B cell (primary cell): Measurements from ENCODE around the gene RAD51B. TPM values are rescaled to one million over a fixed set of nuclear protein-coding genes. Genes with fewer than 3 reads are reported as not detected.

Source experiments
- ATAC-seq: fragments of 200-7000 bp; cut with Tn5 transposase; one replicate; pipeline ENCODE4 v1.10.0; 2021; ENCODE audit warnings: low read depth, mild to moderate bottlenecking, moderate number of reproducible peaks, moderate library complexity
- CTCF ChIA-PET: fragments of 350-600 bp; sonication (Branson Sonifier 250); formaldehyde crosslinking; loops from one replicate; lab custom pipeline; 2021; ENCODE audit warnings: antibody characterized with exemption, inconsistent platforms; lab: Charles Lee
- POLR2A ChIA-PET: fragments of 350-600 bp; sonication (Branson Sonifier 250); formaldehyde crosslinking; loops from one replicate; lab custom pipeline; 2021; ENCODE audit warnings: antibody characterized with exemption; lab: Charles Lee
- DNase-seq: peaks from one replicate; pipeline ENCODE4 v3.0.0; 2013
- H2AFZ ChIP-seq: 2 replicates; pipeline ENCODE4 v1.6.1; 2012; ENCODE audit warnings: mild to moderate bottlenecking, low read depth, low read length; ENCODE audit not compliant: insufficient read depth, poor library complexity, severe bottlenecking
- H3K27ac ChIP-seq, 2 donors: 1 replicate in 1 of 2; 2 replicates in 1 of 2; pipeline ENCODE4 v1.5.1; 2012 to 2013; ENCODE audit warnings: low read length in 2 of 2, mild to moderate bottlenecking in 2 of 2, moderate library complexity in 1 of 2
- H3K27me3 ChIP-seq, 4 experiments: fragments of 200-600 bp in 1 of 4; sonication (generic) in 1 of 4; replicated peaks in 1 of 4; 1 replicate in 2 of 4; 2 replicates in 2 of 4; pipeline versions ENCODE4 v1.6.1 to v1.7.0; 2013 to 2016; ENCODE audit warnings: low read length in 3 of 4, mild to moderate bottlenecking in 2 of 4, mixed read lengths in 1 of 4, moderate library complexity in 1 of 4; ENCODE audit not compliant: insufficient read depth in 4 of 4, control insufficient read depth in 3 of 4; ENCODE audit errors: control extremely low read depth in 1 of 4
- H3K36me3 ChIP-seq, 2 experiments: replicated peaks in 1 of 2; 1 replicate in 1 of 2; 2 replicates in 1 of 2; pipeline versions ENCODE4 v1.6.1 to v1.7.1; 2013; ENCODE audit warnings: low read length in 1 of 2; ENCODE audit not compliant: insufficient read depth in 2 of 2, control insufficient read depth in 1 of 2; ENCODE audit errors: control extremely low read depth in 1 of 2, extremely low read depth in 1 of 2
- H3K4me1 ChIP-seq, 2 donors: fragments of 200-600 bp in 1 of 2; sonication (generic) in 1 of 2; 1 replicate in 1 of 2; 2 replicates in 1 of 2; pipeline versions ENCODE4 v1.5.1 to v1.6.1; 2013 to 2017; ENCODE audit warnings: low read length in 2 of 2; ENCODE audit not compliant: control insufficient read depth in 2 of 2, insufficient read depth in 2 of 2
- H3K4me2 ChIP-seq: replicated peaks from 2 replicates; pipeline ENCODE3; 2012; ENCODE audit warnings: mild to moderate bottlenecking, low read depth, low read length; ENCODE audit not compliant: poor library complexity, severe bottlenecking
- H3K4me3 ChIP-seq, 5 experiments: fragments of 200-600 bp in 1 of 5; sonication (generic) in 1 of 5; 1 replicate in 3 of 5; 2 replicates in 2 of 5; pipeline versions ENCODE4 v1.5.1 to v1.7.0; 2011 to 2016; ENCODE audit warnings: low read length in 4 of 5, mild to moderate bottlenecking in 4 of 5, low read depth in 2 of 5, control low read depth in 1 of 5, moderate library complexity in 1 of 5; ENCODE audit not compliant: insufficient read depth in 1 of 5; ENCODE audit errors: control extremely low read depth in 1 of 5, extremely low read depth in 1 of 5
- H3K79me2 ChIP-seq: fragments of 200-600 bp; sonication (generic); one replicate; pipeline ENCODE4 v1.6.0; 2016; ENCODE audit warnings: low read length; ENCODE audit not compliant: control insufficient read depth, insufficient read depth
- H3K9ac ChIP-seq: fragments of 200-600 bp; sonication (generic); 2 replicates; pipeline ENCODE4 v1.6.1; 2017; ENCODE audit warnings: mild to moderate bottlenecking, low read length, moderate library complexity
- H3K9me3 ChIP-seq, 3 donors: one replicate each; pipeline versions ENCODE4 v1.6.1 to v1.7.1; 2013; ENCODE audit warnings: low read length in 2 of 3; ENCODE audit not compliant: control insufficient read depth in 2 of 3, insufficient read depth in 1 of 3; ENCODE audit errors: control extremely low read depth in 1 of 3
- H4K20me1 ChIP-seq: 2 replicates; pipeline ENCODE4 v1.6.0; 2012; ENCODE audit warnings: mild to moderate bottlenecking, low read length; ENCODE audit not compliant: insufficient read depth, control insufficient read depth, poor library complexity, severe bottlenecking
- H3K27ac Mint-ChIP-seq: one replicate; pipeline ENCODE4 v1.8.0; 2021; ENCODE audit warnings: mixed read lengths
- H3K27me3 Mint-ChIP-seq: one replicate; pipeline ENCODE4 v1.8.0; 2021; ENCODE audit warnings: mixed read lengths
- H3K4me1 Mint-ChIP-seq: one replicate; pipeline ENCODE4 v1.8.0; 2021; ENCODE audit warnings: mixed read lengths
- H3K4me3 Mint-ChIP-seq: one replicate; pipeline ENCODE4 v1.8.0; 2021; ENCODE audit warnings: mixed read lengths
- H3K9me3 Mint-ChIP-seq: one replicate; pipeline ENCODE4 v1.8.0; 2022; ENCODE audit warnings: mixed read lengths; ENCODE audit not compliant: insufficient read depth
- CTCF ChIP-seq: fragments of 200-600 bp; IDR thresholded peaks from one replicate; pipeline ENCODE4 v1.8.0; 2022; ENCODE audit warnings: antibody characterized with exemption, mild to moderate bottlenecking
- EZH2 ChIP-seq: IDR thresholded peaks from 2 replicates; pipeline ENCODE4 v1.6.1; 2012; ENCODE audit warnings: borderline replicate concordance, low read depth, mild to moderate bottlenecking, moderate library complexity, low read length; ENCODE audit not compliant: insufficient read depth, poor library complexity, severe bottlenecking
- WGBS: methylation state at CpG from one replicate; pipeline ENCODE4 v1.1.5; 2013; ENCODE audit warnings: missing lambda C conversion rate; ENCODE audit not compliant: insufficient coverage; 5-methylcytosine and 5-hydroxymethylcytosine counted together
- intact Hi-C: fragments of 100-400 bp; cut with micrococcal nuclease; formaldehyde crosslinking; loops from one replicate; pipeline ENCODE4 v1.10.0; 2022
- polyA plus RNA-seq: library from polyadenylated mRNA; depleted of rRNA; stranded (reverse); fragments of >200 nt; gene quantifications from 2 replicates; pipeline ENCODE4 v1.2.3, GENCODE V29; 2012
- total RNA-seq, 2 donors: library from RNA; stranded (reverse); fragments of 120-200 nt in 1 of 2; gene quantifications; 1 replicate in 1 of 2; 2 replicates in 1 of 2; pipeline versions ENCODE4 v1.2.3 to v1.2.4, GENCODE V29; 2013 to 2022

The RAD51B gene
- total and polyA plus RNA-seq, 2 donors (not counting 1 experiment from before 2014, with no cell fraction given) = 6.5 to 60.6 TPM

- Mint-ChIP-seq H3K27ac (no peak overlapping the region), H3K4me1 (peaks cover 31% of the 10 kb centered on the region), H3K4me3 (no peak overlapping the region), H3K27me3 (no peaks in the 10 kb centered on the region), H3K9me3 (no peaks in the 10 kb centered on the region)
- DNase-seq = no peak
- ATAC-seq = no peak
- no peak overlapping the region for H3K9ac ChIP-seq
- TF ChIP-seq EZH2 = no peak
- no peak for TF ChIP-seq CTCF
- no peaks in the 10 kb centered on the region for H3K36me3 ChIP-seq
- H3K4me2 ChIP-seq = no peak overlapping the region
- no peak overlapping the region for H2AFZ ChIP-seq
- no peaks in the 10 kb centered on the region for H3K79me2 ChIP-seq
- CTCF ChIA-PET = interaction anchor here (0.8 to 1.9 kb wide), 4 partner anchors 13 to 382 kb away, joined by 3 to 4 read pairs (median 3); no protein-coding TSS in a partner anchor
- H3K27me3 ChIP-seq = no peaks in the 10 kb centered on the region
- peaks cover 25 to 37% of the 10 kb centered on the region in 2 donors for H3K4me1 ChIP-seq
- POLR2A ChIA-PET = no interaction called here
- 94% methylated on average over 7 of the region's 11 CpGs for WGBS
- no peaks in the 10 kb centered on the region for H4K20me1 ChIP-seq
- H3K4me3 ChIP-seq = no peak overlapping the region
- no peak overlapping the region for H3K27ac ChIP-seq
- peaks cover 0 to 6% (median 0%) of the 10 kb centered on the region in 3 donors for H3K9me3 ChIP-seq
- intact Hi-C loops = loop anchor here (5.0 kb wide), 1 partner anchor 156 kb away; no protein-coding TSS in a partner anchor
Measured at GRCh38 chr14:68630611-68631393, 811.2 kb downstream of the RAD51B start.

GRCh38 chr14:68631394-68632053, 811.9 kb downstream of the RAD51B start:
- no peaks in the 10 kb centered on the region for H3K36me3 ChIP-seq
- no peaks in the 10 kb centered on the region for H3K79me2 ChIP-seq
- H4K20me1 ChIP-seq = no peaks in the 10 kb centered on the region
- Mint-ChIP-seq H3K27ac (no peak overlapping the region), H3K4me1 (peaks cover 31% of the 10 kb centered on the region), H3K4me3 (no peak overlapping the region), H3K9me3 (no peaks in the 10 kb centered on the region), H3K27me3 (no peaks in the 10 kb centered on the region)
- peaks cover 25 to 37% of the 10 kb centered on the region in 2 donors for H3K4me1 ChIP-seq
- H3K27me3 ChIP-seq = no peaks in the 10 kb centered on the region
- H3K9me3 ChIP-seq = peaks cover 0 to 6% (median 0%) of the 10 kb centered on the region in 3 donors
- intact Hi-C loops = loop anchor here (5.0 kb wide), 1 partner anchor 156 kb away; no protein-coding TSS in a partner anchor
- DNase-seq = no peak
- WGBS = 87% methylated on average over 11 of the region's 11 CpGs
- POLR2A ChIA-PET = no interaction called here
- H3K9ac ChIP-seq = no peak overlapping the region
- TF ChIP-seq CTCF (no peak), EZH2 (no peak)
- CTCF ChIA-PET = interaction anchor here (0.8 to 0.9 kb wide), 2 partner anchors 12 to 383 kb away, joined by 3 read pairs; no protein-coding TSS in a partner anchor
- H3K4me3 ChIP-seq = no peak overlapping the region
- no peak overlapping the region for H3K27ac ChIP-seq
- ATAC-seq = no peak
- H2AFZ ChIP-seq = no peak overlapping the region
- no peak overlapping the region for H3K4me2 ChIP-seq
